Skeletal muscle satellite cell (primary cell): ENCODE data around the gene SVEP1.
A peak's percentile ranks its signal among the peaks of the same experiment; 100 is the strongest.
"Not testable (repeated sequence)": the region's sequence is repeated elsewhere in the genome, so short reads cannot be mapped to it uniquely, and the experiment has no call there.

Experiments used
- H3K27me3 ChIP-seq: 2 replicates; pipeline ENCODE4 v1.7.0; 2013; ENCODE audit warnings: low read length; ENCODE audit not compliant: control insufficient read depth, insufficient read depth
- H3K36me3 ChIP-seq: 2 replicates; pipeline ENCODE4 v1.7.0; 2013; ENCODE audit warnings: mild to moderate bottlenecking, control low read depth, low read length; ENCODE audit not compliant: insufficient read depth
- H3K4me1 ChIP-seq: 2 replicates; pipeline ENCODE4 v1.7.0; 2013; ENCODE audit warnings: low read length; ENCODE audit not compliant: control insufficient read depth, insufficient read depth
- H3K4me2 ChIP-seq: 2 replicates; pipeline ENCODE4 v1.7.0; 2013; ENCODE audit warnings: mild to moderate bottlenecking, low read length
- H3K4me3 ChIP-seq: 2 replicates; pipeline ENCODE4 v1.7.0; 2013; ENCODE audit warnings: low read length
- H3K9ac ChIP-seq: 2 replicates; pipeline ENCODE4 v1.7.0; 2013; ENCODE audit warnings: mild to moderate bottlenecking, low read depth, low read length, moderate library complexity
- H3K9me3 ChIP-seq: replicated peaks from 2 replicates; pipeline ENCODE4 v1.7.0; 2013; ENCODE audit warnings: mild to moderate bottlenecking, control low read depth, low read length

SVEP1 gene

GRCh38 chr9:110405858-110406443 lies 173.6 kb downstream of the SVEP1 start:
- Histone ChIP-seq H3K27me3 (no peaks in the 10 kb centered on the region), H3K4me1 (no peaks in the 10 kb centered on the region), H3K36me3 (peaks cover 3% of the 10 kb centered on the region), H3K4me3 (no peak overlapping the region), H3K9ac (no peak overlapping the region), H3K4me2 (no peak overlapping the region), H3K9me3 (no peaks in the 10 kb centered on the region)

- H3K4me2 ChIP-seq: no peak overlapping the region
- H3K9me3 ChIP-seq: no peaks in the 10 kb centered on the region
- H3K36me3 ChIP-seq: peaks cover 3% of the 10 kb centered on the region
- no peaks in the 10 kb centered on the region for H3K4me1 ChIP-seq
- no peak overlapping the region for H3K4me3 ChIP-seq
- H3K27me3 ChIP-seq: no peaks in the 10 kb centered on the region
- H3K9ac ChIP-seq: no peak overlapping the region
Measured at GRCh38 chr9:110404473-110404872, 175.1 kb downstream of the SVEP1 start.

GRCh38 chr9:110399983-110400382 lies 179.6 kb downstream of the SVEP1 start:
- Histone ChIP-seq H3K9ac (no peak overlapping the region), H3K4me3 (no peak overlapping the region), H3K9me3 (no peaks in the 10 kb centered on the region), H3K27me3 (no peaks in the 10 kb centered on the region), H3K36me3 (no peaks in the 10 kb centered on the region), H3K4me2 (no peak overlapping the region), H3K4me1 (no peaks in the 10 kb centered on the region)

GRCh38 chr9:110398992-110399391 lies 180.5 kb downstream of the SVEP1 start:
- H3K36me3 ChIP-seq, H3K9me3 ChIP-seq, H3K4me3 ChIP-seq, H3K4me1 ChIP-seq, H3K9ac ChIP-seq, H3K4me2 ChIP-seq, H3K27me3 ChIP-seq: not testable (repeated sequence)

- Histone ChIP-seq H3K9ac (no peak overlapping the region), H3K36me3 (no peaks in the 10 kb centered on the region), H3K4me1 (no peaks in the 10 kb centered on the region), H3K27me3 (no peaks in the 10 kb centered on the region), H3K9me3 (no peaks in the 10 kb centered on the region), H3K4me2 (no peak overlapping the region), H3K4me3 (no peak overlapping the region)
Measured at GRCh38 chr9:110391826-110392485, 187.6 kb downstream of the SVEP1 start.

- Histone ChIP-seq H3K4me1 (no peaks in the 10 kb centered on the region), H3K27me3 (no peaks in the 10 kb centered on the region), H3K36me3 (no peaks in the 10 kb centered on the region), H3K4me3 (no peak overlapping the region), H3K9ac (no peak overlapping the region), H3K9me3 (no peaks in the 10 kb centered on the region), H3K4me2 (no peak overlapping the region)
Measured at GRCh38 chr9:110389148-110389750, 190.3 kb downstream of the SVEP1 start.

- no peaks in the 10 kb centered on the region for H3K9me3 ChIP-seq
- peaks cover 3% of the 10 kb centered on the region for H3K27me3 ChIP-seq
- no peaks in the 10 kb centered on the region for H3K4me1 ChIP-seq
- H3K36me3 ChIP-seq: no peaks in the 10 kb centered on the region
- no peak overlapping the region for H3K4me2 ChIP-seq
- H3K9ac ChIP-seq: no peak overlapping the region
- no peak overlapping the region for H3K4me3 ChIP-seq
Measured at GRCh38 chr9:110383491-110383890, 196.1 kb downstream of the SVEP1 start.

GRCh38 chr9:110382731-110383130 lies 196.8 kb downstream of the SVEP1 start:
- Histone ChIP-seq H3K36me3 (no peaks in the 10 kb centered on the region), H3K9ac (no peak overlapping the region), H3K27me3 (peaks cover 3% of the 10 kb centered on the region), H3K4me2 (no peak overlapping the region), H3K4me1 (no peaks in the 10 kb centered on the region), H3K4me3 (no peak overlapping the region), H3K9me3 (no peaks in the 10 kb centered on the region)

GRCh38 chr9:110371411-110372007 lies 208.0 kb downstream of the SVEP1 start:
- Histone ChIP-seq H3K36me3 (no peaks in the 10 kb centered on the region), H3K9me3 (no peaks in the 10 kb centered on the region), H3K4me1 (peaks cover 11% of the 10 kb centered on the region), H3K4me2 (no peak overlapping the region), H3K4me3 (no peak overlapping the region), H3K27me3 (no peaks in the 10 kb centered on the region), H3K9ac (no peak overlapping the region)

GRCh38 chr9:110370315-110370714 lies 209.2 kb downstream of the SVEP1 start:
- Histone ChIP-seq H3K4me3 (no peak overlapping the region), H3K36me3 (no peaks in the 10 kb centered on the region)

GRCh38 chr9:110364451-110364850 lies 215.1 kb downstream of the SVEP1 start:
- Histone ChIP-seq H3K9me3 (no peaks in the 10 kb centered on the region), H3K9ac (no peak overlapping the region), H3K4me1 (no peaks in the 10 kb centered on the region), H3K36me3 (no peaks in the 10 kb centered on the region), H3K4me2 (no peak overlapping the region), H3K27me3 (no peaks in the 10 kb centered on the region), H3K4me3 (no peak overlapping the region)

More at GRCh38 chr9:110370315-110370714, 209.2 kb downstream of the SVEP1 start:
- H3K9ac ChIP-seq: no peak overlapping the region
- no peaks in the 10 kb centered on the region for H3K9me3 ChIP-seq
- H3K4me1 ChIP-seq: peaks cover 11% of the 10 kb centered on the region
- no peaks in the 10 kb centered on the region for H3K27me3 ChIP-seq
- H3K4me2 ChIP-seq: peak overlapping the region; percentile 14
